Measurements from ENCODE around the gene LMAN1. TPM values are rescaled to one million over a fixed set of nuclear protein-coding genes. Genes with fewer than 3 reads are reported as not detected.

Gene LMAN1
- total RNA-seq, 1 experiment from 2014 or later: 73.7 TPM

- RAD21 ChIA-PET (ENCODE audit: low non-redundant PET in 1 of 2, low total read pairs in 2 of 2, uncharacterized antibody in 2 of 2, unreplicated experiment in 2 of 2): interaction anchor here (0.6 to 2.0 kb wide), 10 partner anchors 21 to 622 kb away, joined by 3 to 27 read pairs (median 4); no protein-coding TSS in a partner anchor
Observed at GRCh38 chr18:59402432-59403090, 43.5 kb upstream of the LMAN1 start.

More at GRCh38 chr18:59402432-59403090, 43.5 kb upstream of the LMAN1 start:
- H3K9me2 ChIP-seq (ENCODE audit: insufficient read depth): no peaks in the 10 kb centered on the region
- H3K36me3 ChIP-seq (ENCODE audit: control insufficient read depth in 1 of 2, insufficient read depth in 2 of 2, low read length in 2 of 2): no peaks in the 10 kb centered on the region
- H3K27me3 ChIP-seq (ENCODE audit: insufficient read depth, low read length): no peaks in the 10 kb centered on the region
- ChIA-PET CTCF (interaction anchor here (0.6 to 3.2 kb wide), 35 partner anchors 9 to 634 kb away, joined by 3 to 154 read pairs (median 6); partner anchors contain the start of genes CCBE1, CPLX4 and LMAN1), POLR2A (interaction anchor here (1.0 to 1.3 kb wide), 4 partner anchors 9 to 153 kb away, joined by 3 to 6 read pairs (median 3); no protein-coding TSS in a partner anchor)
- peak overlapping the region; percentile 95 for H2AFZ ChIP-seq (ENCODE audit: low read depth, low read length, poor library complexity, severe bottlenecking)
- peak overlapping the region; percentile 28; the same call in 1 of the 2 replicates for H3K4me2 ChIP-seq (ENCODE audit: low read length)
- H4K20me1 ChIP-seq (ENCODE audit: insufficient read depth): no peaks in the 10 kb centered on the region
- H3K9ac ChIP-seq (ENCODE audit: low read length): no peak overlapping the region
- ATAC-seq (peak; percentile 100), DNase-seq (ENCODE audit: low read depth, low spot score) (peak; percentile 94)
- H3K4me3 ChIP-seq (replicated peaks in 1 of 2; ENCODE audit: low read depth in 1 of 2, low read length in 2 of 2): no peak overlapping the region
- TF ChIP-seq SRF (IDR thresholded peaks at IDR 0.05; ENCODE audit: low read depth): peak; percentile 38; the same call in 1 of the 2 replicates
- TF ChIP-seq EZH2 (IDR thresholded peaks at IDR 0.05): no peak
- peak; percentile 56; the same call in 1 of the 2 replicates for TF ChIP-seq MAX (IDR thresholded peaks at IDR 0.05)
- no peak for TF ChIP-seq EZH2phosphoT487 (IDR thresholded peaks at IDR 0.05; ENCODE audit: borderline replicate concordance)
- TF ChIP-seq TCF7L2 (IDR thresholded peaks at IDR 0.05; ENCODE audit: borderline replicate concordance, extremely low read depth, insufficient read depth, insufficient read length): peak; percentile 15
- TF ChIP-seq RAD21 (IDR thresholded peaks at IDR 0.05; ENCODE audit: low read depth): peak; percentile 100
- peak; percentile 90 to 99 (median 99) for TF ChIP-seq CTCF (IDR thresholded peaks at IDR 0.05 in 2 of 3, conservative IDR thresholded peaks at IDR 0.05 in 1 of 3; ENCODE audit: borderline replicate concordance in 1 of 3, insufficient read depth in 1 of 3, low read depth in 2 of 3, low read length in 2 of 3)
- TF ChIP-seq YY1 (IDR thresholded peaks at IDR 0.05; ENCODE audit: extremely low read depth, insufficient replicate concordance, low read depth, low read length): peak; percentile 47
- TF ChIP-seq CBX3 (IDR thresholded peaks at IDR 0.05; ENCODE audit: low read depth): peak; percentile 91
- H3K9me3 ChIP-seq (ENCODE audit: control insufficient read depth in 1 of 2, insufficient read depth in 1 of 2, low read depth in 1 of 2, low read length in 2 of 2): no peaks in the 10 kb centered on the region
- H3K27ac ChIP-seq (ENCODE audit: low read depth, low read length): no peak overlapping the region
- no peaks in the 10 kb centered on the region for H3K79me2 ChIP-seq (ENCODE audit: insufficient read depth, low read length)
- no TSS peak for BruUV-seq (replicated peaks)
- H3K4me1 ChIP-seq (ENCODE audit: control insufficient read depth in 1 of 2, insufficient read depth in 2 of 2, low read length in 2 of 2): no peaks in the 10 kb centered on the region
- intact Hi-C loops (cut with micrococcal nuclease): loop anchor here (2.0 to 5.0 kb wide), 7 partner anchors 45 to 635 kb away; partner anchors contain the start of gene LMAN1

All from HCT116 (cell line).